AG04450 (cell line): ENCODE measurements around the gene CNTNAP5. TPM values are rescaled to one million over a fixed set of nuclear protein-coding genes. Genes with fewer than 3 reads are reported as not detected.

ENCODE experiments used
- CTCF ChIA-PET: fragments of 300-600, 350-600 bp; formaldehyde crosslinking; extraction: SDS; loops from one replicate; lab custom pipeline; 2022; ENCODE audit warnings: antibody characterized with exemption, inconsistent platforms; lab: Charles Lee
- POLR2A ChIA-PET: fragments of 350-600 bp; formaldehyde crosslinking; extraction: SDS; loops from one replicate; lab custom pipeline; 2021; ENCODE audit warnings: antibody characterized with exemption, inconsistent platforms; lab: Yijun Ruan, JAX
- DNase-seq: peaks from one replicate; pipeline ENCODE4 v3.0.0-alpha.2; 2011; ENCODE audit warnings: low read depth, low spot score
- H3K27ac ChIP-seq: one replicate; pipeline ENCODE4 v1.5.1; 2012; ENCODE audit warnings: low read depth, low read length, control low read depth
- H3K27me3 ChIP-seq: one replicate; pipeline ENCODE4 v1.6.0; 2012; ENCODE audit warnings: low read length; ENCODE audit not compliant: control insufficient read depth, insufficient read depth
- H3K4me3 ChIP-seq: 2 replicates; pipeline ENCODE4 v1.5.1; 2011; ENCODE audit warnings: mild to moderate bottlenecking, low read depth, low read length, control low read depth
- H3K9me3 ChIP-seq: 2 replicates; pipeline ENCODE4 v1.5.1; 2012; ENCODE audit warnings: low read length; ENCODE audit not compliant: control insufficient read depth, insufficient read depth
- polyA plus RNA-seq: library from polyadenylated mRNA; depleted of rRNA; stranded (reverse); fragments of >200 nt; gene quantifications from 2 replicates; pipeline ENCODE4 v1.2.3, GENCODE V29; 2011
- TF ChIP-seq, protein P1 (sequence below): IDR thresholded peaks from 2 replicates; pipeline ENCODE4 v1.5.1; 2011; ENCODE audit warnings: low read depth, low read length, control low read depth, inconsistent platforms

The CNTNAP5 gene
- polyA plus RNA-seq, 1 experiment = not detected

DNA sequence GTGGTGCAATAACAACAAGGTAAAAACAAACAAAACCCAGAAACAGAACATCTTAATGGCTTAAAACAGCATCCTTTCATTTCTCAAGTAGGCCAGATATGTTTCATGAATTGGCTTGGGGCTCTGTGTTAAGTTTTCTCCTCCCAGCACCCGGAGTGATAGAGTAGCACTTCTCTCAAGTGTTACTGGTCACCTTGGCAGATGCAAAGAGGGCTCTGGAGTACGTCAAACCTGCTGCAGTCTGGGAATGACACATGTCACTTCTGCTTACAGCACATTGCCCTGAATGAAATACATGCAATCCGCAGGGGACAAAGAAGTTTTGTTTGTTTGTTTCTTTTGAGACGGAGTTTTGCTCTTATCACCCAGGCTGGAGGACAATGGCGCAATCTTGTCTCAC lies 639.3 kb downstream of the CNTNAP5 start:
- ChIA-PET POLR2A (no interaction called here), CTCF (no interaction called here)
- Histone ChIP-seq H3K4me3 (no peak overlapping the region), H3K27ac (no peak overlapping the region), H3K9me3 (0 out of 2 replicates have a peak, but pooled peaks cover 4% of the 10 kb centered on the region), H3K27me3 (no peaks in the 10 kb centered on the region)
- TF ChIP-seq, protein P1, sequence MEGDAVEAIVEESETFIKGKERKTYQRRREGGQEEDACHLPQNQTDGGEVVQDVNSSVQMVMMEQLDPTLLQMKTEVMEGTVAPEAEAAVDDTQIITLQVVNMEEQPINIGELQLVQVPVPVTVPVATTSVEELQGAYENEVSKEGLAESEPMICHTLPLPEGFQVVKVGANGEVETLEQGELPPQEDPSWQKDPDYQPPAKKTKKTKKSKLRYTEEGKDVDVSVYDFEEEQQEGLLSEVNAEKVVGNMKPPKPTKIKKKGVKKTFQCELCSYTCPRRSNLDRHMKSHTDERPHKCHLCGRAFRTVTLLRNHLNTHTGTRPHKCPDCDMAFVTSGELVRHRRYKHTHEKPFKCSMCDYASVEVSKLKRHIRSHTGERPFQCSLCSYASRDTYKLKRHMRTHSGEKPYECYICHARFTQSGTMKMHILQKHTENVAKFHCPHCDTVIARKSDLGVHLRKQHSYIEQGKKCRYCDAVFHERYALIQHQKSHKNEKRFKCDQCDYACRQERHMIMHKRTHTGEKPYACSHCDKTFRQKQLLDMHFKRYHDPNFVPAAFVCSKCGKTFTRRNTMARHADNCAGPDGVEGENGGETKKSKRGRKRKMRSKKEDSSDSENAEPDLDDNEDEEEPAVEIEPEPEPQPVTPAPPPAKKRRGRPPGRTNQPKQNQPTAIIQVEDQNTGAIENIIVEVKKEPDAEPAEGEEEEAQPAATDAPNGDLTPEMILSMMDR = no peak
- DNase-seq = no peak

DNA sequence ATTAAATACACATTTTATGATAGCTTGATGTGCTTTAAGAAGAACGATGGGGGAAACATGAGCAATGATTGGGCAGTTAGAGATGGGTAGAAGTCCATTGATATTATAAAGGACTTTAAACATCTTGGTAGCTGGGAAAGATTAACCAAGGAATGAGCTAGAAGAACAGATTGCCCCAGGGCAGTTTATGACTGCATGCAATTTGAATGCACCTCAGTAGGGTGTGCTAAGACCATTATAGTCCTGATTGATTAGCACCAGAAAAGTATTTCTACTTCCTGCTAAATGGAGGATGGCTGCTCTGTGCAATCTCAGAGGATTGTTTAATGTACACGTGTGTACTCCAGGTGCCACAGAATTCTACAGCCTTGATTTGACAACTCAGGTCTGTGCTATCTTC lies 641.9 kb downstream of the CNTNAP5 start:
- TF ChIP-seq, protein P1 = no peak
- no peak for DNase-seq
- CTCF ChIA-PET = no interaction called here
- no peak overlapping the region for H3K4me3 ChIP-seq
- POLR2A ChIA-PET = no interaction called here
- H3K27ac ChIP-seq = no peak overlapping the region
- H3K9me3 ChIP-seq = 0 out of 2 replicates have a peak, but pooled peaks cover 4% of the 10 kb centered on the region
- no peaks in the 10 kb centered on the region for H3K27me3 ChIP-seq

DNA sequence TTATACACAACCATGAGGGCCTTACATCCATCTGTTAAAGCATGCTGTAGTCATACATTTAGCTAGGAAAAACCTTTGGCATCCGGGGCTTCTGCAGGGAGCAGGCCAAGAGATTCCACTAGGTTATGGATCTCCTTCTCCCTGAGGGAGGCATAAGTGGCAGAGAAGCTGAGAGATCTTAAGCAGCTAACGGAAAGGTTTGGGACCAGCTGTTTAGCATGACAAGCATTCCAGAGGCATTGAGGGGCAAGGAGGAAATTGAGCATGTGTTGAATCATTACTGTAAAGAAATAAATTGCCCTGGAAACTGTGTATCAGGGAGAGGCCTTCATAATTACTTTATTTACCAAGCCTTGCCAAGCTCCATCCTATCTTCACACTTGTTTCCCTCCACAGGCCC lies 643.1 kb downstream of the CNTNAP5 start:
- POLR2A ChIA-PET = no interaction called here
- Histone ChIP-seq H3K4me3 (no peak overlapping the region), H3K27me3 (no peaks in the 10 kb centered on the region), H3K9me3 (0 out of 2 replicates have a peak, but pooled peaks cover 4% of the 10 kb centered on the region), H3K27ac (no peak overlapping the region)
- CTCF ChIA-PET = no interaction called here
- peak; percentile 29 for DNase-seq
- TF ChIP-seq, protein P1 = no peak

DNA sequence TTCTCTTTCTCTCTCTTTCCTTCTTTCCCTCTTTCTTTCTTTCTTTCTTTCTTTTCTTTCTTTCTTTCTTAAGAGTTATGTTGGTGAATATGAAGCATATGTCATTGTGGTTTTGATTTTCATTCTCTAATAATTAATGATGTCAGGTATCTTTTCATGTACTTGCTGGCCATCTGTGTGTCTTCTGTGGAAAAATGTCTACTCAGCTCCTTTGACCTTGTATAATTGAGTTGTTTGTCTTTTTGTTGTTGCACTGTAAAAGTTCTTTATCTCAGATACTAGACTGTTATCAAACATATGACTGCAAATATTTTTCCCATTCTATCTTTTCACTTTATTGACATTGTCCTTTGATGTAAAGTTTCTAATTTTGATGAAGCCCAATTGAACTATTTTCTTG lies 645.1 kb downstream of the CNTNAP5 start:
- no peak overlapping the region for H3K27ac ChIP-seq
- 0 out of 2 replicates have a peak, but pooled peaks cover 4% of the 10 kb centered on the region for H3K9me3 ChIP-seq
- DNase-seq = no peak
- POLR2A ChIA-PET = no interaction called here
- H3K4me3 ChIP-seq = no peak overlapping the region
- TF ChIP-seq, protein P1 = no peak
- no peaks in the 10 kb centered on the region for H3K27me3 ChIP-seq
- CTCF ChIA-PET = no interaction called here

DNA sequence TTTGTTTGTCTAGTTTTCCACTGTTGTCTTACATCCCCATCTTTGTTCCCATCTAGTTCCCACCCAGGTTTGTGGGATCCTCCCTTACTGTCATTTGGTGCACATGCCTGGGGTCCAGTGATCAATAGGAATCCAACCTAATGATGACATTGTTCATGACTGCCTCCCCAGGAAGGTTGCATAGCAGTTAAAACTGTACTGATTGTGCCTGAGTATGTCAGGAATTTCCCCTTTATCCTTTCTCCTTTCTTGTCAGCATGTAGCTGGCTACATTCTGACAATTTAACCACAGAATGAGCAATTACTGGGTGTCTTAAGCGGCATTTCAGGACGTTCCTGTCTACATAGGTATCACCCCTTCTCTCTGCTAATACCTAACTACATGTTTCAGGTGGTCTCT lies 653.0 kb downstream of the CNTNAP5 start:
- TF ChIP-seq, protein P1 = no peak
- no peak overlapping the region for H3K4me3 ChIP-seq
- peaks cover 4% of the 10 kb centered on the region for H3K9me3 ChIP-seq
- ChIA-PET POLR2A (no interaction called here), CTCF (no interaction called here)
- no peak overlapping the region for H3K27ac ChIP-seq
- DNase-seq = no peak
- no peaks in the 10 kb centered on the region for H3K27me3 ChIP-seq
